HepG2 (cell line): ENCODE results near the gene FASTKD3. TPM values are rescaled to one million over a fixed set of nuclear protein-coding genes. Genes with fewer than 3 reads are reported as not detected.
A peak's percentile ranks its signal among the peaks of the same experiment; 100 is the strongest.

Experiments
- CREB1 ChIP-seq, 2 experiments: fragments of 450-650 bp in 1 of 2; IDR thresholded peaks; 2 replicates each; pipeline ENCODE4 v1.6.1; 2016 to 2017; ENCODE audit warnings: control low read depth in 1 of 2, mild to moderate bottlenecking in 1 of 2, missing compliant biosample characterization in 1 of 2, missing genetic modification characterization in 1 of 2
- DBP ChIP-seq: sonication (generic); formaldehyde crosslinking; IDR thresholded peaks from 2 replicates; pipeline ENCODE4 v1.4.0; 2020; ENCODE audit warnings: missing genetic modification reagents; ENCODE audit errors: not compliant biosample characterization
- DR1 ChIP-seq: sonication (generic); formaldehyde crosslinking; IDR thresholded peaks from 2 replicates; pipeline ENCODE4 v1.8.0; 2021; ENCODE audit warnings: mild to moderate bottlenecking, missing genetic modification reagents, inconsistent platforms
- FOXJ3 ChIP-seq: sonication (generic); formaldehyde crosslinking; IDR thresholded peaks from 2 replicates; pipeline ENCODE4 v1.4.0; 2020; ENCODE audit warnings: missing genetic modification reagents, mild to moderate bottlenecking, borderline replicate concordance
- HCFC1 ChIP-seq: fragments of 150-350 bp; IDR thresholded peaks from 2 replicates; pipeline ENCODE4 v1.6.1; 2014; ENCODE audit warnings: low read depth, low read length
- HDAC1 ChIP-seq: sonication (generic); formaldehyde crosslinking; IDR thresholded peaks from 2 replicates; pipeline ENCODE4 v1.5.1; 2020; ENCODE audit warnings: mild to moderate bottlenecking, missing genetic modification reagents
- HNF4G ChIP-seq, 2 experiments: sonication (generic) in 1 of 2; formaldehyde crosslinking in 1 of 2; IDR thresholded peaks; 2 replicates each; pipeline versions ENCODE4 v1.4.0 to v1.6.1; 2011 to 2020; ENCODE audit warnings: borderline replicate concordance in 2 of 2, low read depth in 2 of 2, mild to moderate bottlenecking in 2 of 2, low read length in 1 of 2, missing genetic modification reagents in 1 of 2, moderate library complexity in 1 of 2
- SNAPC4 ChIP-seq: sonication (generic); formaldehyde crosslinking; IDR thresholded peaks from 2 replicates; pipeline ENCODE4 v1.4.0; 2020; ENCODE audit warnings: mild to moderate bottlenecking, missing genetic modification reagents
- SRY ChIP-seq: sonication (generic); formaldehyde crosslinking; IDR thresholded peaks from 2 replicates; pipeline ENCODE4 v1.8.0; 2022; ENCODE audit warnings: mild to moderate bottlenecking, missing genetic modification reagents
- XBP1 ChIP-seq: sonication (generic); formaldehyde crosslinking; IDR thresholded peaks from 2 replicates; pipeline ENCODE4 v1.5.0; 2020; ENCODE audit warnings: missing genetic modification reagents
- YEATS2 ChIP-seq: sonication (generic); formaldehyde crosslinking; IDR thresholded peaks from 2 replicates; pipeline ENCODE4 v1.4.0; 2020; ENCODE audit warnings: missing genetic modification reagents, borderline replicate concordance
- ZBTB3 ChIP-seq: sonication (generic); formaldehyde crosslinking; IDR thresholded peaks from 2 replicates; pipeline ENCODE4 v1.4.0; 2020; ENCODE audit warnings: low read depth, mild to moderate bottlenecking, moderate library complexity, missing genetic modification reagents, borderline replicate concordance
- ZNF337 ChIP-seq: sonication (generic); formaldehyde crosslinking; IDR thresholded peaks from 2 replicates; pipeline ENCODE4 v1.5.1; 2020; ENCODE audit warnings: missing genetic modification reagents, low read depth, mild to moderate bottlenecking, borderline replicate concordance
- ZNF362 ChIP-seq: sonication (generic); formaldehyde crosslinking; IDR thresholded peaks from 2 replicates; pipeline ENCODE4 v1.4.0; 2020; ENCODE audit warnings: missing genetic modification reagents, mild to moderate bottlenecking, borderline replicate concordance
- ZNF598 ChIP-seq: sonication (generic); formaldehyde crosslinking; IDR thresholded peaks from 2 replicates; pipeline ENCODE4 v1.5.1; 2020; ENCODE audit warnings: mild to moderate bottlenecking, missing genetic modification reagents, borderline replicate concordance
- ZNF607 ChIP-seq: sonication (generic); formaldehyde crosslinking; IDR thresholded peaks from 2 replicates; pipeline ENCODE4 v1.5.1; 2020; ENCODE audit warnings: missing genetic modification reagents, mild to moderate bottlenecking, borderline replicate concordance
- polyA plus RNA-seq, 8 experiments: library from polyadenylated mRNA; depleted of rRNA in 3 of 8; stranded (reverse) in 7 of 8; unstranded in 1 of 8; fragments of >200 nt; fragmentation: Illumina TruSeq in 4 of 8; extraction: Trizol in 4 of 8; gene quantifications; 2 replicates each; pipeline versions ENCODE4 v1.2.1 to v1.2.3, GENCODE V29; 2011 to 2016; ENCODE audit warnings: low read depth in 4 of 8, missing spikeins in 1 of 8, mixed read lengths in 1 of 8; ENCODE audit not compliant: insufficient read depth in 1 of 8
- total RNA-seq, 5 experiments: library from RNA; depleted of rRNA; stranded (reverse); fragments of >200 nt; fragmentation: Illumina TruSeq; extraction: Trizol; gene quantifications; 2 replicates each; pipeline ENCODE4 v1.2.3, GENCODE V29; 2016; ENCODE audit warnings: low read depth in 1 of 5
- TF ChIP-seq, protein P1 (sequence below): sonication (generic); formaldehyde crosslinking; IDR thresholded peaks from 2 replicates; pipeline ENCODE4 v1.5.0; 2020; ENCODE audit warnings: mild to moderate bottlenecking, missing genetic modification reagents

Gene FASTKD3
- total and polyA plus RNA-seq, 2 of the 13 experiments (the other 11 are each of a cell fraction or from before 2014, with no cell fraction given), result 6.9 to 17.8 TPM

DNA sequence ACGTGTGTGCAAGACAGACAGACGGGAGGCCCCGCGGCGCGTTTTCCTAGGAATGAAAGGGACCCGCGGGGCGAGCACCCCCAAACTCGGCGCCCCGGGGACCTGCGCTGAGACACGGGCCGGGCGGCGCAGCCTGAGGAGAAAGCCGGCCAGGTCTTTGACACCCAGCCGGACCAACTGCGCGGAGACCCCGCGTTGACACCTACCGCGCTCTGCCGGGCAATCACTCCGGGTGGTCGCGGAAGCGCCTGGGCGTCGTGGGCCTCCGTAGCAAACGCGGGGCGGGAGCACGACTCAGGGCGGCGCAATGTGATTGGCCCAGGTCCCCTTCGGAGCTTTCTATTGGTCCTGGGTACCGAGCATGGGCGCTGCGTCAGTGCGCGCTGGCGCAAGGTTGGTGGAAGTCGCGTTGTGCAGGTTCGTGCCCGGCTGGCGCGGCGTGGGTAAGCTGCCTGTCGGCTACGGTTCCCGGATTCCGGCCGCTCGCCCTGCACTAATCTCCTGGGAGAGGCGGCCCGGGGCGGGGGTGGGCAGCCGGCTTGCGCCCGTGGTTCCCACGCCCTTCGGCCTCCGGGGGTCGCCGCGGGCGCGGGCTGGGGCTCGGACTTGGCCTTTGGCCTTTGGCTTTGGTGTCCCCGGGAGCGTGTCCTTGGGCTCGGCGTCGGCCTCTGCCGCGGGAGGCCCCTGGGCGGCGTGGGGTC lies at the start of gene FASTKD3, which contains the start of gene MTRR (continued):
- TF ChIP-seq SNAPC4 (CRISPR knock-in tag) (0 out of 2 replicates have a peak, but pooled peaks have one; percentile 37), FOXJ3 (peak; percentile 46; the same call in 1 of the 2 replicates), HCFC1 (peak; percentile 9; the same call in 1 of the 2 replicates), YEATS2 (CRISPR knock-in tag) (peak; percentile 87), ZNF607 (no peak), SRY (no peak), HDAC1 (CRISPR knock-in tag) (peak; percentile 93), ZNF337 (CRISPR knock-in tag) (peak; percentile 78; the same call in 1 of the 2 replicates), DR1 (CRISPR knock-in tag) (0 out of 2 replicates have a peak, but pooled peaks have one; percentile 50), ZNF598 (peak; percentile 85; the same call in 1 of the 2 replicates), DBP (CRISPR knock-in tag) (no peak), HNF4G (IDR thresholded peaks at IDR 0.05; ENCODE audit: borderline replicate concordance, low read depth, low read length) (peak; percentile 40; the same call in 1 of the 2 replicates), HNF4G (CRISPR knock-in tag; IDR thresholded peaks at IDR 0.05; ENCODE audit: borderline replicate concordance, low read depth) (peak; percentile 73; the same call in 1 of the 2 replicates), XBP1 (CRISPR knock-in tag) (no peak), ZBTB3 (CRISPR knock-in tag) (0 out of 2 replicates have a peak, but pooled peaks have one; percentile 15), CREB1 (IDR thresholded peaks at IDR 0.05) (peak; percentile 85), CREB1 (CRISPR knock-in tag; IDR thresholded peaks at IDR 0.05) (peak; percentile 90), ZNF362 (CRISPR knock-in tag) (no peak; the same call in 1 of the 2 replicates)
- TF ChIP-seq, protein P1, sequence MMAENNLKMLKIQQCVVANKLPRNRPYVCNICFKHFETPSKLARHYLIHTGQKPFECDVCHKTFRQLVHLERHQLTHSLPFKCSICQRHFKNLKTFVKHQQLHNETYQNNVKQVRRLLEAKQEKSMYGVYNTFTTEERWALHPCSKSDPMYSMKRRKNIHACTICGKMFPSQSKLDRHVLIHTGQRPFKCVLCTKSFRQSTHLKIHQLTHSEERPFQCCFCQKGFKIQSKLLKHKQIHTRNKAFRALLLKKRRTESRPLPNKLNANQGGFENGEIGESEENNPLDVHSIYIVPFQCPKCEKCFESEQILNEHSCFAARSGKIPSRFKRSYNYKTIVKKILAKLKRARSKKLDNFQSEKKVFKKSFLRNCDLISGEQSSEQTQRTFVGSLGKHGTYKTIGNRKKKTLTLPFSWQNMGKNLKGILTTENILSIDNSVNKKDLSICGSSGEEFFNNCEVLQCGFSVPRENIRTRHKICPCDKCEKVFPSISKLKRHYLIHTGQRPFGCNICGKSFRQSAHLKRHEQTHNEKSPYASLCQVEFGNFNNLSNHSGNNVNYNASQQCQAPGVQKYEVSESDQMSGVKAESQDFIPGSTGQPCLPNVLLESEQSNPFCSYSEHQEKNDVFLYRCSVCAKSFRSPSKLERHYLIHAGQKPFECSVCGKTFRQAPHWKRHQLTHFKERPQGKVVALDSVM (CRISPR knock-in tag), result no peak
